HUDEP-2 (cell line): Measurements from ENCODE around the gene CACNA1H.
"Not testable (repeated sequence)": the region's sequence is repeated elsewhere in the genome, so short reads cannot be mapped to it uniquely, and the experiment has no call there.

Source experiments
- DNase-seq, 76 experiments: peaks; one replicate each; lab custom pipeline; 2025; ENCODE audit not compliant: unreplicated experiment in 76 of 76; lab: John Stamatoyannopoulos, UW

The CACNA1H gene

DNA sequence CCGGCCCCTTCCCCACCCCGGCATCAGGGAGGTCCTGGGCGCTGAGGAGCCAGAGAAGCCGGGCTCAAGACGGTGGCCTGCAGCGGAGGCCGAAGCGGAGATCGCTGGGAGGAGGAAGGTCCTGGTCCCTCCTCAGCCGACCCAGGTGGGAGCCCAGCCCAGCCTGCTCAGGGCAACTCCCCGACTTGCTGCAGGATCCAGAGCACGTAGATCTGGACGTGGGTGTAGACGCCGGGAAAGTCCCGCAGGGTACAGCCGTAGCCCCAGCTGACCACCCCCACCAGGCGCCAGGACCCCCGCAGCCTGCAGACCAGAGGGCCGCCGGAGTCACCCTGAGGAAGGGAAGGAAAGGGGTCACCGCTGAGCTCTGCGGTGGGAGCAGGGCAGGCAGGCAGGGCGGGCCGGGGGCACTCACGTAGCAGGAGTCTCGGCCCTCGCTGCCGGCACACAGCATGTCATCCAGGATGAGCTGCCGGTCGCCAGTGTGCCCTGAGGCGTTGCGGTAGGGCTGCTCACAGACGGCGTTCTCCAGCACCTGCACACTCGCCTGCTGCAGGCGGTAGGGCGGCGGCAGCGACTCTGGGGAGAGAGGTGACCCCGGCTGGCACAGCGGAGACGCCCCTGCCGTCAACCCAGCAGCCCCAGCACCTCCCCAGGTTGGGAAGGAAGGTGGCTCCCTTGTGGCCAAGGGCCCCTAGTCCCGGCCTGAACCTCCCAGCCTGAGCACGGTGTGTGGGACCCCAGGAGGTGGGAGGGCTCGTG lies 108.4 kb downstream of the CACNA1H start:
- no peak for DNase-seq

DNA sequence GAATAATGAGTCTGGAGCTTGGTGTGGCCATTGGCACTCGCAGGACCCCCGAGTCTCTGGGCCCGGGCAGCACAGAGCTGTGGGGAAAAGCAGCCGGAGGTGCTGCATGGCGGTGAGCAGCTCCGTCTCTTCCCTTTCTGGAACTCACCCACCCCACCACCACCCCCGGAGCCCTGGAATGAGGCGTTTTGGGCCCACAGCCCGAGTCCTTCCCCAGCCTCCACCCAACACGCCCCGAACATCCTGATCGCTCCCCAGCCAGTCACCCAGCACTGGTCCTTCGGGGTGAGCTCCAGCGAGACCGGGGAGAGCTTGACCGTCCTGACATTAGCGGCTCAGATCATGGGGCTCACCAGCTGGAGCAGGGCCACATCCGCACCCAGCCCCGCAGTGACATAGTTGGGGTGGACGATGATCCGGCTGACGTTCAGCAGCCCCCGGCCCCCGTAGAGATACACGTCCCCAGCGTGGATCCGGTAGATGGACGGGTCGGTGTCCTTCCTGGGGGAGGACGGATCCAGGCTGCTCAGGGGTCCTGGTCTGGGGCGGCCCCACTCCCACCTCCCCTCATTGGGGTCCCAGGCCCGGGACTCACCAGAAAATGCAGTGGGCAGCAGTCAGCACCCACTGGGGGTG lies 109.4 kb downstream of the CACNA1H start:
- no peak for DNase-seq

DNA sequence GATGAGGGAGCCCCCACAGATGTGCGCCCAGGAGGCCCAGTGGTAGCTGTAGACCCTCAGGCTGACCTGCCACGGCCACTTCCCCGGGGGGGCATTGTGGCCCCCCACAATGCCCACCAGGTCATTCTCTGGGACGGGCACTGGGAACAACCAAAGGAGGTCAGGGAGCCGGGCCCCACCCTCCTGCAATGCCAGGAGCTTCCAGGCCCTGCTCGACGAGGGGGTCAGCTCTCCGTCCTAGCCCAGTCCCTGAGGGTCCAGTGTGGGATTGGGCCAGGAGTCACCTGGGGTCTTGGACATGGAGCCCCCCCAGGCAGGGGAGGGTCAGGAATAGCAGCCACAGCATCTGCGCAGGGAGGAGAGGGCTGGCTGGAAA lies 109.9 kb downstream of the CACNA1H start:
- no peak for DNase-seq

DNA sequence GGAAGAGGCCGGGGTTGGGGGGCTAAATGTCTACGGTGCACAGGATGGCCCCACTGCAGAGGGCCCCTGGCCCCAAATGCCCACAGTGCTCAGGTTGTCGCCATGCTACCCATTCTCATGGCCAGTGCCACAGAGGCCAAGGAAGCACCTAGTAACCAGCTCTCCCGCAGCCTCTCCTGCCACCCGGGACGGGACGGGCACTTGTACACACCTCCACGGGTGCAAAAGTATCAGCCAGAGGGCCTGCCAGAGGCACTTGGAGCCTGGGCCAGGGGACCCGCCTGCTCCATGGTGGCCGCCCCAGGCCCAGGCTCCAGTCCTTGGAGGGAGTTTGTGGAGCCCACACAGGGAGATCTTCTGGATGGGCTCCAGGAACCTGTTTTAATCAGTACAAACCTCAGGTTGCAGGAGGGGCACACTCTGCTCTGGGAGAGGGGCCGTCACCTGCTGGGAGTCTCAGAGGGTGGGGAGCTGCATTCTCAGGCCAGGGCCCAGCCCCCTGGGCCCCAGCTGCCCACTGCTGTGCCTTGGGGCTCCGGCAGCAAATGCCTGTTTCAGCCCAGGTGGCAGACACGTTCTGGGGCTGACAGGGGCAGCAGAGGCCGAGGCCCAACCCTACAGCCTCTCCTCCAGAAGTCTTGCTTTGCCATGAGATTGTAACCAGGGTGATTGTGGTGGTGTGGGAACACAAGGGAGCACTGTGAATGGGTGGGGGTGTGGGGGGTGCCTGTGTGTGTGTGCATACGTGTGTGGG lies 110.9 kb downstream of the CACNA1H start:
- no peak for DNase-seq

DNA sequence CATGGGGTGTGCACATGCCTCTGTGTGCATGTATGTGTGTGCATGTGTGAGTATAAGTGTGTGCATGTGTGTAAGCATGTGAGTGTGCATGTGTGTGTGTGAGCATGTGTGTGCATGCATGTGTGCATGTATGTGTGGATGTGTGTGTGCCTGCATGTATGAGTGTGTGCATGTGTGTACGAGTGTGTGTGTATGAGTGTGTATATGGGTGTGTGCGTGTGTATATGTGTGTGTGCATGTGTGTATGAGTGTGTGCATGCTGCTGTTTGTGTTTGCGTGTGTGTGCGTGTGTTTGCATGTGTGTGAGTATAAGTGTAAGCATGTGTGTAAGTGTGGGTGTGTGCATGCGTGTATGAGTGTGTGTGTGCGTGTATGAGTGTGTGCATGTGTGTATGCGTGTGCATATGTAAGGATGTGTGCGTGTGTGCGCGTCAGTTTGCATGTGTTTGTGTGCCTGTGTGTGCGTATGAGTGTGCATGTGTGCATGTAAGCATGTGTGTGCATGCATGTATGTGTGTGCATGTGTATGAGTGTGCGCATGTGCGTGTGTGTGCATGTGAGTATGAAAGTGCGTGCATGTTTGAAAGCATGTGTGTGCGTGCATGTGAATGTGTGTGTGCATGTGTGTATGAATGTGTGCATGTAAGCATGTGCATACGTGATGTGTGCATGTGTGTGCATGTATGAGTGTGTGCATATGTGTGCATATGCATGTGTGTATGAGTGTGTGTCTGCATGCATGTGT lies 111.6 kb downstream of the CACNA1H start:
- no peak for DNase-seq

DNA sequence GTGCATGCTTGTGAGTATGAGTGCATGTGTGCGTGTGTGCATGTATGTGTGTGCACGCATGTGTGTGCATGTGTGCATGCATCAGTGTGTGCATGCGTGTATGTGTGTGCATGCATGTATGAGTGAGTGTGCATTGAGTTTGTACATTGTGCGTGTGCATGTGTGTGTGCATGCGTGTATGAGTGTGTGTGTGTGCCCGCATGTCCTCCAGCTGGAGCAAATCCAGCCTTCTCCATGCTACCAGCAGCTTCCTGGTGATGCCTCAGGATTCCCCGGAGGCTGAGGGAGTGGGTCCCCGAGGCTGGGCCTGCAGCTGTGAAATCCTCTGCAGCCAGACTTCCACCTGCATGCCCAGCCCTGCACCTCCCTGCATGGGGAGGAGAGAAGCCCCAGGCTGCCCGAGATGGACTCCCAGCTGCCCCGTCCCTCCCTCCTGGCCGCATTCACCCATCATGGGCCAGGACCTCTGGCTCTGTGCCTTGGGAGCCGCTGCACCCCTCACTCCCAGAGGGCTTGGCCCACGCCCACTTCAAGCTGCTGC lies 112.3 kb downstream of the CACNA1H start:
- no peak for DNase-seq

DNA sequence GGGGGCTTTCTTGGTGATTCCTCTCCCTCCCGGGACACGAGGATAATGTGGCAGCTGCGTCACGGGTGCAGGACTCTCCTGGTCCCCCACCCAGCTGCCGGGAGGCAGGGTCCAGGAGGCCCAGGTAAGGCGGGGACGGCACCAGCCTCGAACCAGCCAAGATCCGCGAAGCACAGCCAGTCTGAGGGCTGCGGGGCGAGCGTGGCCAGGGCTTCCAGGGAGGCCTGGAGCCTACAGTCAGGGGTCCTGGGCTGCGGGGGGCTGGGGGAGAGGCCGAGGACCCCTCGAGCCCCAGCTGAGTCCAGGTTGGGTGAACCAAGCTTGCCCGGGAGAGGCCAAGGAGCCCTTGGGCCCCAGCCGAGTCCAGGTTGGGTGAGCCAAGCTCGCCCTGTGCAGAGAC lies 112.9 kb downstream of the CACNA1H start:
- DNase-seq = no peak

DNA sequence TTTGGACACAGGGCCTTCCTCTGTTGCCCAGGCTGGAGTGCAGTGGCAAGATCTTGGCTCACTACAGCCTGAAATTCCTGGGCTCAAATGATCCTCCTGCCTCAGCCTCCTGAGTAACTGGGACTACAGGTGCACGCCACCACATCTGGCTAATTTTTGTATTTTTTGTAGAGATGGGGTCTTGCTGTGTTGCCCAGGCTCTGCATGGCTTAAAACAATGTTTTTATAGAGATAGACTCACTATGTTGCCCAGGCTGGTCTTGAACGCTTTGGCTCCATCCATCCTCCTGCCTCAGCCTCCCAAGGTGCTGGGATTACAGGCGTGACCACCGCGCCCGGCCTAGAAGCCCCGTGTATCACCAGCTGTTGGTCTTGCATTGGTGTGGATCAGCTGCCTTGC lies 116.5 kb downstream of the CACNA1H start:
- DNase-seq = not testable (repeated sequence)

DNA sequence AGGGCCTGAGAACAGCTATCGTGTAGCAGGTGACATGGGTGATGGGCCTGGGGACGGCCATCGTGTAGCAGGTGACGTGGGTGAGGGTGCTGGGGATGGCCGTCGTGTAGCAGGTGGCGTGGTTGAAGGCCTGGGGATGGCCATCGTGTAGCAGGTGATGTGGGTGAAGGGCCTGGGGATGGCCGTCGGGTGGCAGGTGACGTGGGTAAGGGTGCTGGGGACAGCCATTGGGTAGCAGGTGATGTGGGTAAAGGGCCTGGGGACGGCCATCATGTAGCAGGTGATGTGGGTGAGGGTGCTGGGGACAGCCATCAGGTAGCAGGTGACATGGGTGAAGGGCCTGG lies 118.4 kb downstream of the CACNA1H start:
- DNase-seq = no peak
